Keratinocyte (primary cell): ENCODE measurements around the gene CMKLR1. TPM values are rescaled to one million over a fixed set of nuclear protein-coding genes. Genes with fewer than 3 reads are reported as not detected.

ENCODE experiments used
- DNase-seq: peaks from one replicate; pipeline ENCODE4 v3.0.0-alpha.2; 2011; ENCODE audit warnings: low read depth, missing footprints, low spot score
- FAIRE-seq: peaks from 2 replicates; lab custom pipeline; 2011; peaks lifted over from hg19 to GRCh38; lab: Jason Lieb, UNC
- H2AFZ ChIP-seq: 2 replicates; pipeline ENCODE4 v1.6.0; 2012; ENCODE audit warnings: low read length, control low read depth, inconsistent platforms; ENCODE audit not compliant: control insufficient read depth
- H3K27ac ChIP-seq: 2 replicates; pipeline ENCODE4 v1.5.1; 2011; ENCODE audit warnings: low read length; ENCODE audit not compliant: control insufficient read depth, insufficient read depth
- H3K27me3 ChIP-seq: 3 replicates; pipeline ENCODE4 v1.6.0; 2011; ENCODE audit warnings: low read length; ENCODE audit not compliant: control insufficient read depth, insufficient read depth; ENCODE audit errors: extremely low read depth
- H3K36me3 ChIP-seq, 2 experiments: 2 replicates in 1 of 2; 3 replicates in 1 of 2; pipeline ENCODE4 v1.5.1; 2011; ENCODE audit warnings: low read length in 2 of 2, mild to moderate bottlenecking in 1 of 2; ENCODE audit not compliant: control insufficient read depth in 2 of 2, insufficient read depth in 2 of 2; ENCODE audit errors: extremely low read depth in 1 of 2
- H3K4me1 ChIP-seq: 3 replicates; pipeline ENCODE4 v1.5.1; 2011; ENCODE audit warnings: low read length; ENCODE audit not compliant: control insufficient read depth, insufficient read depth; ENCODE audit errors: extremely low read depth
- H3K4me2 ChIP-seq: 3 replicates; pipeline ENCODE4 v1.6.0; 2011; ENCODE audit warnings: low read depth, low read length; ENCODE audit not compliant: control insufficient read depth, insufficient read depth; ENCODE audit errors: extremely low read depth
- H3K4me3 ChIP-seq, 3 experiments: fragments of 200-600 bp in 1 of 3; sonication (generic) in 1 of 3; 2 replicates in 2 of 3; 3 replicates in 1 of 3; pipeline ENCODE4 v1.5.1; 2011 to 2016; ENCODE audit warnings: low read length in 3 of 3, mild to moderate bottlenecking in 3 of 3, control low read depth in 2 of 3, inconsistent platforms in 1 of 3, low read depth in 1 of 3, mixed read lengths in 1 of 3, mixed run types in 1 of 3, moderate library complexity in 1 of 3; ENCODE audit not compliant: control insufficient read depth in 2 of 3, insufficient read depth in 2 of 3; ENCODE audit errors: extremely low read depth in 1 of 3
- H3K79me2 ChIP-seq: 2 replicates; pipeline ENCODE4 v1.6.0; 2012; ENCODE audit warnings: low read length; ENCODE audit not compliant: control insufficient read depth, insufficient read depth
- H3K9ac ChIP-seq: 3 replicates; pipeline ENCODE4 v1.6.0; 2011; ENCODE audit warnings: low read length; ENCODE audit not compliant: control insufficient read depth, insufficient read depth; ENCODE audit errors: extremely low read depth
- H3K9me1 ChIP-seq: 3 replicates; pipeline ENCODE4 v1.6.0; 2011; ENCODE audit warnings: low read length; ENCODE audit not compliant: control insufficient read depth, insufficient read depth; ENCODE audit errors: extremely low read depth
- H3K9me3 ChIP-seq: 2 replicates; pipeline ENCODE4 v1.5.1; 2012; ENCODE audit warnings: low read depth, low read length; ENCODE audit not compliant: control insufficient read depth
- H4K20me1 ChIP-seq: 3 replicates; pipeline ENCODE4 v1.6.0; 2011; ENCODE audit warnings: low read length; ENCODE audit not compliant: control insufficient read depth, insufficient read depth; ENCODE audit errors: extremely low read depth
- EZH2 ChIP-seq: IDR thresholded peaks from one replicate; pipeline ENCODE4 v1.6.1; 2012; ENCODE audit warnings: inconsistent platforms, mild to moderate bottlenecking, low read length, moderate library complexity
- dilution Hi-C: fragments of 300-500 bp; cut with MboI; formaldehyde crosslinking; loops from one replicate; pipeline ENCODE4 v1.7.0; 2020; ENCODE audit warnings: low sequenced_read_pairs; ENCODE audit not compliant: extremely low pct_ligation_motif_present
- polyA plus RNA-seq, 5 experiments: library from polyadenylated mRNA; depleted of rRNA in 3 of 5; stranded (reverse) in 3 of 5; stranded (forward) in 1 of 5; unstranded in 1 of 5; fragments of >200 nt; gene quantifications; 1 replicate in 1 of 5; 2 replicates in 3 of 5; 3 replicates in 1 of 5; pipeline versions ENCODE4 v1.2.1 to v1.2.3, GENCODE V29; 2011 to 2012; ENCODE audit warnings: missing spikeins in 2 of 5, low read depth in 1 of 5, low replicate concordance in 1 of 5
- TF ChIP-seq, protein P1 (sequence below), 3 experiments: IDR thresholded peaks in 1 of 3; conservative IDR thresholded peaks in 1 of 3; optimal IDR thresholded peaks in 1 of 3; 2 replicates in 2 of 3; 3 replicates in 1 of 3; pipeline versions ENCODE3 to v1.5.1; 2011; ENCODE audit warnings: low read length in 3 of 3, mild to moderate bottlenecking in 3 of 3, moderate library complexity in 2 of 3, control low read depth in 1 of 3, inconsistent platforms in 1 of 3; ENCODE audit not compliant: insufficient read depth in 2 of 3; ENCODE audit errors: extremely low read depth in 1 of 3

CMKLR1 gene
- polyA plus RNA-seq, 1 donor (not counting 4 experiments of a cell fraction or from before 2014, with no cell fraction given): not detected

DNA sequence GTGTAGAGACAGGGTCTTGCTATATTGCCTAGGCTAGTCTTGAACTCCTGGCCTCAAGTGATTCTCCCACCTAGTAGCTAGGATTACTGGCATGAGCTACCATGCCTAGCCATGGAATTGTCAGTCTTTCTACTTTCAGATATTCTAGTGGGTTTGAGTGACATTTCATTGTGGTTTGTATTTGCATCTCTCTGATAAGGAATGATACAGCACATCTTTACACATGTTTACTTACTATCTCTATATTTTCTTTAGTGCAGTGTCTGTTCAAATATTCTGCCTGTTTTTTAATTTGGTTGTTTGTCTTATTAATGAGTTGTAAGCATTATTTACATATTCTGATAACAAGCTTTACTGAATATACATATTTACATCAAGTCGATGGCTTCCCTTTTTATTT lies 73.6 kb downstream of the CMKLR1 start:
- H3K9ac ChIP-seq: no peak overlapping the region
- FAIRE-seq (no peak), DNase-seq (no peak)
- H2AFZ ChIP-seq: no peak overlapping the region
- no peaks in the 10 kb centered on the region for H3K9me3 ChIP-seq
- H3K79me2 ChIP-seq: no peaks in the 10 kb centered on the region
- dilution Hi-C loops: no loop called here
- H3K27me3 ChIP-seq: no peaks in the 10 kb centered on the region
- H3K36me3 ChIP-seq: no peaks in the 10 kb centered on the region
- no peaks in the 10 kb centered on the region for H3K4me1 ChIP-seq
- no peak overlapping the region for H3K4me2 ChIP-seq
- H4K20me1 ChIP-seq: no peaks in the 10 kb centered on the region
- TF ChIP-seq, protein P1, sequence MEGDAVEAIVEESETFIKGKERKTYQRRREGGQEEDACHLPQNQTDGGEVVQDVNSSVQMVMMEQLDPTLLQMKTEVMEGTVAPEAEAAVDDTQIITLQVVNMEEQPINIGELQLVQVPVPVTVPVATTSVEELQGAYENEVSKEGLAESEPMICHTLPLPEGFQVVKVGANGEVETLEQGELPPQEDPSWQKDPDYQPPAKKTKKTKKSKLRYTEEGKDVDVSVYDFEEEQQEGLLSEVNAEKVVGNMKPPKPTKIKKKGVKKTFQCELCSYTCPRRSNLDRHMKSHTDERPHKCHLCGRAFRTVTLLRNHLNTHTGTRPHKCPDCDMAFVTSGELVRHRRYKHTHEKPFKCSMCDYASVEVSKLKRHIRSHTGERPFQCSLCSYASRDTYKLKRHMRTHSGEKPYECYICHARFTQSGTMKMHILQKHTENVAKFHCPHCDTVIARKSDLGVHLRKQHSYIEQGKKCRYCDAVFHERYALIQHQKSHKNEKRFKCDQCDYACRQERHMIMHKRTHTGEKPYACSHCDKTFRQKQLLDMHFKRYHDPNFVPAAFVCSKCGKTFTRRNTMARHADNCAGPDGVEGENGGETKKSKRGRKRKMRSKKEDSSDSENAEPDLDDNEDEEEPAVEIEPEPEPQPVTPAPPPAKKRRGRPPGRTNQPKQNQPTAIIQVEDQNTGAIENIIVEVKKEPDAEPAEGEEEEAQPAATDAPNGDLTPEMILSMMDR (optimal IDR thresholded peaks at IDR 0.05 in 1 of 3, IDR thresholded peaks at IDR 0.05 in 1 of 3, conservative IDR thresholded peaks at IDR 0.05 in 1 of 3; ENCODE audit: extremely low read depth in 1 of 3, insufficient read depth in 2 of 3, low read length in 3 of 3): no peak
- no peak for TF ChIP-seq EZH2
- no peak overlapping the region for H3K27ac ChIP-seq
- no peaks in the 10 kb centered on the region for H3K9me1 ChIP-seq
- no peak overlapping the region for H3K4me3 ChIP-seq

DNA sequence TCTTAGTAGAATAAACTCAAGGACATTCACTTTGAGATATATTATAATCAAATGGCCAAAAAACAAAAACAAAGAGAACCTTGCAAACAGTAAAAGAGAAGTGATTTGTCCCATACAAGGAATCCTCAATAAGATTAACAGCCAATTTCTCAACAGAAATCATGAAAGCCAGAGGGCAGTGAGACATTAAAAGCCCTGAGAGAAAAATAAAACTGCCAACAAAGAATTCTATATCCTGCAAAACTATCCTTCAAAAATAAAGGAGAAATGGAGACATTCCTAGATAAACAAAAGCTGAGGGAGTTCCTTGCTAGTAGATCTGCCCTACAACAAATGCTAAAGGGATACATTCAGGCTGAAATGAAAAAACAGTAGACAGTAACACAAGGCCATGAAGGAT lies 78.1 kb downstream of the CMKLR1 start:
- Histone ChIP-seq H3K79me2 (no peaks in the 10 kb centered on the region), H4K20me1 (no peaks in the 10 kb centered on the region), H3K4me3 (no peak overlapping the region), H3K27me3 (no peaks in the 10 kb centered on the region), H2AFZ (no peak overlapping the region), H3K36me3 (no peaks in the 10 kb centered on the region), H3K9me1 (no peaks in the 10 kb centered on the region), H3K4me2 (no peak overlapping the region), H3K4me1 (no peaks in the 10 kb centered on the region), H3K9ac (no peak overlapping the region), H3K9me3 (no peaks in the 10 kb centered on the region), H3K27ac (no peak overlapping the region)
- no peak for DNase-seq
- dilution Hi-C loops: no loop called here
- FAIRE-seq: no peak
- TF ChIP-seq, protein P1 (optimal IDR thresholded peaks at IDR 0.05 in 1 of 3, IDR thresholded peaks at IDR 0.05 in 1 of 3, conservative IDR thresholded peaks at IDR 0.05 in 1 of 3; ENCODE audit: extremely low read depth in 1 of 3, insufficient read depth in 2 of 3, low read length in 3 of 3): no peak
- TF ChIP-seq EZH2: no peak
